Measurements from ENCODE around the gene ZNF700.
"Not testable (repeated sequence)": the region's sequence is repeated elsewhere in the genome, so short reads cannot be mapped to it uniquely, and the experiment has no call there.

Gene ZNF700

DNA sequence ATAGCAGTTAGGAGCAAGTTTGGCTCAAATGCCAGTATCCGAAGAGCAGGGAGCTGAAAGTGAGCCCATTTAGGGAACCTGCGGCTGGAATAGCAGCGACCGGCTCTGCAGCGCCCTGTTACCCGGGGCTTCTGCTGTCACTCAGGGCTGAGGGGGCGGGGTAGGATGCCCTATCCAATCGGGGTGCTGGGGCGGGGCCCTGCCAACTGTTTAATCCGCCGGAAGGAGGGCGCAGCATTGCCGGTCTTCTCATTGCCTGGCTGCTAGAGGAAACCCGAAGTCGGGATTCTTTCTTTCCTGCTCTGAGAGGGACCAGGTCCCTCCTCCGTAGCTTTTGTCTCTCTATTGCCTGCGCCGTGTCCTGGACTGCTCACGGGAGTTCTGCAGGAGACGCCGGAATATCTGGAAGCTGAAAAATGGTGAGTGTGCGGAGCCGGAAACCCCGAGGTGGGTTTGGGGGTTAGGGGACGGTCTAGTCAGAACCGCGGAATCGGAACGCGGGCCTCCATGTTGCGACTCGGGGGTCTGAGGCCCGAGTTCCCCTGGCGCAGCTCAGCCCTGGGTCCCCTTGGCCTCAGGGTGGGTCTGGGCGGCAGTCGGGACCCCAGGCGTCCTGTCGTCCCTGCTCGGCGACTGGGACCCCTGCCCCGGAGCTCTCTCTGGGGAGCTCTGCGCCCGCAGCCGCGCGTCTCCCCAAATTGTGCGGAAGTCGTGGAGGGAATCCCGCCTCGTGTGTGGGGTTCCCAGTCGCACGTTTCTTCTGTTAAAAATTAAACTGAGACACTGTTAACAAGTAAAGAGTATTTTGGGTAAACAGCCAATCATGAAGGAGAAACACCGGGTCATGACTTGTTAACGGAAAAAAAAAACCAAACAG is 62.7 kb downstream of the ZNF700 start:
- H3K4me3 ChIP-seq (ENCODE audit: low read depth, low read length): peak overlapping the region; percentile 90

DNA sequence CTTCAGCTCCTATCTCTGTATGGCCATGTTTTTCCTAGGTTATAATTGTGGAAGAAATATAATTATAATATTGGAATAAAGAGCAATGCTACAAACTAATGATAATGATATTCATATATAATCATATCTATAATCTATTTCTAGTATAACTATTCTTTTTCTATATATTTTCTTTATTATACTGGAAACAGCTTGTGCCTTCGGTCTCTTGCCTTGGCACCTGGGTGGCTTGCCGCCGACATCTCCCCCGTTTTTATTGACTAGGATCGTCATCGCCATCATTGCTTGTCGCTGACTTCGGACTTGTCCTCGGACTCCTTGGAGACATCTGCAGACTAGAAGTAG is 64.2 kb downstream of the ZNF700 start:
- H3K4me3 ChIP-seq (ENCODE audit: low read depth, low read length): no peak overlapping the region

DNA sequence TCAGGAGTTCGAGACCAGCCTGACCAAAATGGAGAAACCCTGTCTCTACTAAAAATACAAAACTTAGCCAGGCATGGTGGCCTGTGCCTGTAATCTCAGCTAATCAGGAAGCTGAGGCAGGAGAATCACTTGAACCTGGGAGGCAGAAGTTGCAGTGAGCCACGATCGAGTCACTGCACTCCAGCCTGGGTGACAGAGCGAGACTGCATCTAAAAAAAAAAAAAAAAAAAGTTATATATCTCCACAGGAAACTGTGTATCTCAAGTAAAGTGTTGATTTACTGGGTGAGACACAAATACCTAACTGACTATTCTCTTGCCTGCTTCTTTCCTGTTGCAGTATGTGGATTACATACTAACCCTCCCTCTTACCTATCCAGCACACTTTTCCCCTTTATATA is 67.0 kb downstream of the ZNF700 start:
- not testable (repeated sequence) for H3K4me3 ChIP-seq (ENCODE audit: low read depth, low read length)

DNA sequence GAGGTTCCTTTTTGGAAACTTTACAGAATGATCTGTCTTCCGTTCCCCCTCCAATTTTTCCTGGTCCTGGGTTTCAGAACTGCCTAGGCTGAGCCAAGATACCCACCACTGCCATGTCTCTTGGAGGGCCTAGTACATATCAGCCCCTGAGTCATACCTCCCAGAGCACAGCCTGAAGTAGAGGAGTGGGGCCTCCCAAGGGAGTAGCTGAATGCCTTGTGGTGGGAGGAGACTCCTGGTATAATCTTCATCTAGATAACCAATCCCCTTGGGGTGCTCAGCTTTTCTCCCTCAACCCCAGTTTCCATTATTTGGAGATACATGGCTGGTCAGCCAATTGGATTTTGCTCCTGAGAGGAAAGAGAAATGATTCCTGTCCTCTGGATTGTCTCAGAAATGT is 70.3 kb downstream of the ZNF700 start:
- H3K4me3 ChIP-seq (ENCODE audit: low read depth, low read length): no peak overlapping the region
